CD4-positive, alpha-beta T cell (primary cell): ENCODE data around the gene HDAC4. TPM values are rescaled to one million over a fixed set of nuclear protein-coding genes. Genes with fewer than 3 reads are reported as not detected.

ENCODE experiments used
- ATAC-seq: fragments of 200-7000 bp; cut with Tn5 transposase; one replicate; pipeline ENCODE4 v1.10.0; 2022; ENCODE audit warnings: mild to moderate bottlenecking; ENCODE audit not compliant: poor library complexity
- CTCF ChIA-PET: fragments of 350-600 bp; sonication (Branson Sonifier 250); formaldehyde crosslinking; loops from one replicate; lab custom pipeline; 2021; ENCODE audit warnings: antibody characterized with exemption, inconsistent platforms; lab: Charles Lee
- POLR2A ChIA-PET: fragments of 350-600 bp; sonication (Branson Sonifier 250); formaldehyde crosslinking; loops from one replicate; lab custom pipeline; 2021; ENCODE audit warnings: antibody characterized with exemption, inconsistent platforms; lab: Charles Lee
- DNase-seq, 14 experiments: peaks; one replicate each; pipeline ENCODE4 v3.0.0-alpha.2; 2013 to 2020; ENCODE audit warnings: mixed read lengths in 2 of 14
- H3K27ac ChIP-seq, 2 donors: one replicate each; pipeline versions ENCODE4 v1.5.1 to v1.7.0; 2013; ENCODE audit warnings: low read length in 2 of 2, low read depth in 1 of 2, mild to moderate bottlenecking in 1 of 2
- H3K27me3 ChIP-seq, 2 experiments: 1 replicate in 1 of 2; 2 replicates in 1 of 2; pipeline versions ENCODE4 v1.6.1 to v1.7.0; 2013; ENCODE audit warnings: low read length in 2 of 2, control low read depth in 1 of 2, mild to moderate bottlenecking in 1 of 2, moderate library complexity in 1 of 2; ENCODE audit not compliant: insufficient read depth in 2 of 2, control insufficient read depth in 1 of 2
- H3K36me3 ChIP-seq: one replicate; pipeline ENCODE4 v1.6.1; 2013; ENCODE audit warnings: low read length, control low read depth; ENCODE audit not compliant: insufficient read depth
- H3K4me1 ChIP-seq: one replicate; pipeline ENCODE4 v1.6.1; 2013; ENCODE audit warnings: low read length, control low read depth; ENCODE audit not compliant: insufficient read depth
- H3K4me3 ChIP-seq: one replicate; pipeline ENCODE4 v1.5.1; 2013; ENCODE audit warnings: mild to moderate bottlenecking, low read length, moderate library complexity
- H3K9me3 ChIP-seq, 2 experiments: 1 replicate in 1 of 2; 2 replicates in 1 of 2; pipeline versions ENCODE4 v1.6.1 to v1.7.0; 2013; ENCODE audit warnings: low read length in 2 of 2, mild to moderate bottlenecking in 2 of 2, control low read depth in 1 of 2, moderate library complexity in 1 of 2; ENCODE audit not compliant: control insufficient read depth in 1 of 2, insufficient read depth in 1 of 2
- H3K27ac Mint-ChIP-seq: one replicate; pipeline ENCODE4 v1.8.0; 2020; ENCODE audit warnings: mixed read lengths
- H3K27me3 Mint-ChIP-seq: one replicate; pipeline ENCODE4 v1.8.0; 2021; ENCODE audit warnings: mixed read lengths
- H3K36me3 Mint-ChIP-seq: one replicate; pipeline ENCODE4 v1.8.0; 2021; ENCODE audit warnings: low read depth, mixed read lengths
- H3K4me1 Mint-ChIP-seq: one replicate; pipeline ENCODE4 v1.8.0; 2021; ENCODE audit warnings: low read depth, mixed read lengths
- H3K4me3 Mint-ChIP-seq: one replicate; pipeline ENCODE4 v1.8.0; 2020; ENCODE audit warnings: mild to moderate bottlenecking, mixed read lengths
- H3K9me3 Mint-ChIP-seq: one replicate; pipeline ENCODE4 v1.8.0; 2020; ENCODE audit warnings: mixed read lengths
- intact Hi-C, 2 experiments: fragments of 100-400 bp; cut with DNase I in 1 of 2; cut with micrococcal nuclease in 1 of 2; formaldehyde crosslinking; loops; one replicate each; pipeline versions ENCODE4 v1.15.1 to v1.9.0; 2023 to 2025; cut with DNase I, micrococcal nuclease
- total RNA-seq, 174 experiments: library from RNA in 2 of 174; stranded (reverse) in 2 of 174; gene quantifications; one replicate each; pipeline ENCODE4 v1.2.3 and lab custom pipeline; 2021 to 2026
- TF ChIP-seq, protein P1 (sequence below): fragments of 200-600 bp; IDR thresholded peaks from one replicate; pipeline ENCODE4 v1.8.0; 2022; ENCODE audit warnings: antibody characterized with exemption, mild to moderate bottlenecking

The HDAC4 gene
- total RNA-seq, 2 experiments from 2014 or later: 45.3 to 49.2 TPM

DNA sequence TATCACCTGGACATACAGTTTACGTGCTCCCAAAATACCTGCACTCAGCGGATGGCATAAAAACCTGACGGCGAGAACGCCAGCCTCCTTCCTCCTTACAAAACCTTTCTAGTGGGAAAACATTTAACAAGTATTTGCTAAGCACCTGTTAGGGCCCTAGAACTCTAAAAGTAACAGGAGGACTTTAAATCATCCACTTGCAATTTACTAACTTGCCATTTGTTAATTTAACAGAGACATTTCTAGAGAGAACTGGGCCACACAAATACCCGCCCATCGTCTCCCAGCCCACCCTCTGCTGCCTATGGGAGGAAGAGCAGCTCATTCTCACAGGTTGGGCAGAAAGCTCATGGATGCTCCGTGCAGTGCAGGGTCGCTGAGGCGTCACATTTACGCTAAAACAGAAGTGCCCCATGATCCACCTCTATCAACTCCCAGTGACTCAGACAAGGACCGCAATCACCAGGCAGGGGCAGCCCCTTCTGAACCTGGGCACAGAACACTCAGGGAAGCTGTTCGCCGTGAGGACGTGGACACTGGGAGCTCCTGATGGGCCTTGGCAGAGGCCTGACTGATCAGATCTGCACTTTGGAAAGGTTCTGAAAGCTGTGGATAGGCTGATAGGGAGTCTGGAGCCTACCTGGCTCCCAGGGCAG lies 106.9 kb downstream of the HDAC4 start:
- Histone ChIP-seq H3K36me3 (no peaks in the 10 kb centered on the region), H3K4me1 (peaks cover 73% of the 10 kb centered on the region), H3K27ac (peak overlapping the region in 1 of 2 donors; percentile 15), H3K9me3 (no peaks in the 10 kb centered on the region), H3K27me3 (no peaks in the 10 kb centered on the region), H3K4me3 (peak overlapping the region; percentile 5)
- peak overlapping the region; percentile 93 for H3K27ac Mint-ChIP-seq
- H3K9me3 Mint-ChIP-seq: no peaks in the 10 kb centered on the region
- ChIA-PET POLR2A (interaction anchor here (0.7 to 6.8 kb wide), 8 partner anchors 8 to 107 kb away, joined by 3 to 87 read pairs (median 6); partner anchors contain the start of gene HDAC4), CTCF (interaction anchor here (0.9 to 7.8 kb wide), 5 partner anchors 10 to 78 kb away, joined by 3 to 79 read pairs (median 4); no protein-coding TSS in a partner anchor)
- no peaks in the 10 kb centered on the region for H3K27me3 Mint-ChIP-seq
- ATAC-seq: peak; percentile 9
- DNase-seq: peak in 12 of 14 experiments; percentile 27 to 74 (median 41)
- intact Hi-C loops: loop anchor here in 1 of 2 experiments (2.0 to 5.0 kb wide), 2 partner anchors 19 to 33 kb away; no protein-coding TSS in a partner anchor
- TF ChIP-seq, protein P1, sequence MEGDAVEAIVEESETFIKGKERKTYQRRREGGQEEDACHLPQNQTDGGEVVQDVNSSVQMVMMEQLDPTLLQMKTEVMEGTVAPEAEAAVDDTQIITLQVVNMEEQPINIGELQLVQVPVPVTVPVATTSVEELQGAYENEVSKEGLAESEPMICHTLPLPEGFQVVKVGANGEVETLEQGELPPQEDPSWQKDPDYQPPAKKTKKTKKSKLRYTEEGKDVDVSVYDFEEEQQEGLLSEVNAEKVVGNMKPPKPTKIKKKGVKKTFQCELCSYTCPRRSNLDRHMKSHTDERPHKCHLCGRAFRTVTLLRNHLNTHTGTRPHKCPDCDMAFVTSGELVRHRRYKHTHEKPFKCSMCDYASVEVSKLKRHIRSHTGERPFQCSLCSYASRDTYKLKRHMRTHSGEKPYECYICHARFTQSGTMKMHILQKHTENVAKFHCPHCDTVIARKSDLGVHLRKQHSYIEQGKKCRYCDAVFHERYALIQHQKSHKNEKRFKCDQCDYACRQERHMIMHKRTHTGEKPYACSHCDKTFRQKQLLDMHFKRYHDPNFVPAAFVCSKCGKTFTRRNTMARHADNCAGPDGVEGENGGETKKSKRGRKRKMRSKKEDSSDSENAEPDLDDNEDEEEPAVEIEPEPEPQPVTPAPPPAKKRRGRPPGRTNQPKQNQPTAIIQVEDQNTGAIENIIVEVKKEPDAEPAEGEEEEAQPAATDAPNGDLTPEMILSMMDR: no peak
- H3K36me3 Mint-ChIP-seq: peaks cover 12% of the 10 kb centered on the region
- peak overlapping the region; percentile 75 for H3K4me3 Mint-ChIP-seq
- H3K4me1 Mint-ChIP-seq: peaks cover 71% of the 10 kb centered on the region

DNA sequence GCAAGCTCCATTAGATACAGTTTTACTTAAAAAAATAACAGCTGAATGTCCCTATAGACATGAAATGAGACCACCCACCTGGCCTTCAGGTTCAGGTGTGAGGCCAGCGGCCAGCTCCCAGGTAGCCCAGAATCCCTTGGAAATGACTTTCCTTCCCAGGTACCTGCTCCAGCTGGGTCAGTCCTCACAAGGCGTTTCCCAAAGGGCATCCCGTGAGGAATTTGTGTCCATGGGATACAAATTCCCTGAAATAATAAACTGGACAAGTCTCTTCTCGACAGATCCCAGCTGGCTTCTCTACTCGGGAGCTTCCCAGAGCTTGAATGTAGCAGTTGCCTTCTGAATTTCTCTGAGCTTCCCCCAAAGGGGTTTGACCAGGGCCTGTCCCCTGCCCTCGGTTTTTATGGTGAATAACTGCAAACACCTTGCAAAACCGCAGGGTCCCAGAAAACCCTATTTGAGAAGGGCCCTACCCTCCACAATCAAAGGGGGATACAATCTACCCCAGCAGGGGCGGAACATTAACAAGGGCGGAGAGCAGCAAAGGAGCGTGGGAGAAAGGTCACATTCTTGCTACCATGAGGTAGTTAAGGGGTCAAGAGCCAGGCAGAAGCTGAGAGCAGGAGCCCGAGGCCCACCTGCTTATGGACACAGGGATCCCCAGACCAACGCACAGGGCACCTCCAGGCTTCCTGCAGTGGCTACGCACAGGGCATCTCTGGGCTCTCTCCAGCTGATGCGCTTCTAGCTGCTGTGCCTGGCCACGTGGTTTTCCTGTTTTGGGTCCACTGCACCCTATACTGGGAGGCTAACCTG lies 107.7 kb downstream of the HDAC4 start:
- H3K27ac Mint-ChIP-seq: peak overlapping the region; percentile 93
- no peaks in the 10 kb centered on the region for H3K9me3 Mint-ChIP-seq
- ChIA-PET POLR2A (interaction anchor here (2.3 to 6.8 kb wide), 3 partner anchors 19 to 108 kb away, joined by 9 to 87 read pairs (median 30); partner anchors contain the start of gene HDAC4), CTCF (interaction anchor here (1.2 to 7.8 kb wide), 3 partner anchors 19 to 77 kb away, joined by 3 to 79 read pairs (median 26); no protein-coding TSS in a partner anchor)
- Histone ChIP-seq H3K27ac (no peak overlapping the region), H3K4me3 (no peak overlapping the region), H3K36me3 (no peaks in the 10 kb centered on the region), H3K27me3 (no peaks in the 10 kb centered on the region), H3K9me3 (no peaks in the 10 kb centered on the region), H3K4me1 (peaks cover 69% of the 10 kb centered on the region)
- no peak for DNase-seq
- H3K36me3 Mint-ChIP-seq: peaks cover 12% of the 10 kb centered on the region
- TF ChIP-seq, protein P1: no peak
- H3K4me1 Mint-ChIP-seq: peaks cover 72% of the 10 kb centered on the region
- ATAC-seq: no peak
- H3K4me3 Mint-ChIP-seq: no peak overlapping the region
- H3K27me3 Mint-ChIP-seq: no peaks in the 10 kb centered on the region
- intact Hi-C loops: loop anchor here in 1 of 2 experiments (2.0 to 5.0 kb wide), 2 partner anchors 18 to 34 kb away; no protein-coding TSS in a partner anchor

DNA sequence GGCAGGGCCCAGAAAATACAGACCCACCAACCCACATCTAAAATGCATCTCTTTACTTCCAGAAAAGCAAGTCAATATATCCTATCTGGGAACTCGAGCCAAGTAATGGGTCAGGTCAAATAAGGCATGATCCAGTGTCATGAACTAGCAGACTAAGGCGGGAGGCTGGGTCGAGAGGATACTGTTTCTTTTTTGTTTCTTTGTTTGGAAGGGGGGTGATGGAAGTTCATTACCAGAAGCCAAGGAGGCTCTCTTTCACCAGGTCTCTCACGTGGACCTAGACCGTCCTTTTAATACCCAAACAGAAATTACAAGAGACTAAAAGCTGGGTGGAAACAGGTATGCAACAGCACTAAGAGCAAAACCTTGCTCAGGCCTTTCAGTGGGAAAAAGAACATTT lies 108.3 kb downstream of the HDAC4 start:
- H3K27ac ChIP-seq: no peak overlapping the region
- POLR2A ChIA-PET: interaction anchor here (2.3 to 6.8 kb wide), 3 partner anchors 18 to 109 kb away, joined by 9 to 87 read pairs (median 30); partner anchors contain the start of gene HDAC4
- Mint-ChIP-seq H3K27ac (peak overlapping the region; percentile 68), H3K9me3 (no peaks in the 10 kb centered on the region), H3K36me3 (peaks cover 8% of the 10 kb centered on the region), H3K4me3 (no peak overlapping the region), H3K27me3 (no peaks in the 10 kb centered on the region), H3K4me1 (peaks cover 72% of the 10 kb centered on the region)
- no peaks in the 10 kb centered on the region for H3K36me3 ChIP-seq
- no peak for ATAC-seq
- no peak overlapping the region for H3K4me3 ChIP-seq
- no peaks in the 10 kb centered on the region for H3K9me3 ChIP-seq
- intact Hi-C loops: loop anchor here in 1 of 2 experiments (2.0 to 5.0 kb wide), 2 partner anchors 18 to 35 kb away; no protein-coding TSS in a partner anchor
- CTCF ChIA-PET: interaction anchor here (4.8 to 7.8 kb wide), 2 partner anchors 18 to 25 kb away, joined by 26 to 79 read pairs; no protein-coding TSS in a partner anchor
- TF ChIP-seq, protein P1: no peak
- no peak for DNase-seq
- H3K4me1 ChIP-seq: peaks cover 63% of the 10 kb centered on the region
- H3K27me3 ChIP-seq: no peaks in the 10 kb centered on the region
